NCI-H2171 (cell line): Measurements from ENCODE around the gene CD44.

Experiments
- DNase-seq: peaks from one replicate; lab custom pipeline; 2025; lab: John Stamatoyannopoulos, UW

CD44 gene

DNA sequence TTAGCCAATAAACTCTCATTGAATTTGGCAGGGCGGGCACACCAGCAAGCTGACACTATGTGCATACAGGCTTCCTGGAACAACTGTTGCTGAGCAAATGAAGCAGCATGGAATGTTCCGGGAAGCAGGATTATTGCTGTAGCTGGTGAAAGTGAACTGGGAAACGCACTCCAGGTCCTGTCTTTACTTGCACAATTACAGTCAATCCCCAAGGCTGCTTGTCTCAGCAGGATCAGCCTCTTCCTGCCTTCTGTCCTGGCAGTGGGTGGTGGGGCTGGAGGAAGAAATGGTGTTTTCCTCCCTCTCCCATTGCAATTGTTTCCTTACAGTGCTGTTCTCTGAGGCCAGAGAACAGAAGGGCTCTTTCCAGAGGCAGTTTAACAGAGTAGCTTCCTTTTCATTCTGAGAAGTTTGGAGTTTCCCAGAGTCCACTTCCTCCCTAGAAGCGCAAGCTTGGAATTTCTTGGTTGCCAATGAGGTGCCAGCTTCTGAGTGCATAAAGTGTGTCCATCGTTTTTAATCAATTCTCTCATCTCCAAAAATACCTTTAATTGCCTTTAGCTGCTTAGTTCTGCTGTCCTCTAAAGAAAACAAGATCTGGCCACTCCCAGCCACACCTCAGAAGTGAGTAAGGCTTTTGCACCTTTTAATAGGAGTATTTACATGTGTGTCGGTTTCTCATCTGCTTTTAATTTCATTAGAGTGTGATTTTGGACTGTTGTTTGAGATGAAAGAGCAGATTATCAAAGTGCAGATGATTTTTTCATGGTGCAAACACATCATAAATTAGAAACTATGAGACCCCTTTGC lies 19.9 kb downstream of the CD44 start:
- DNase-seq = no peak

DNA sequence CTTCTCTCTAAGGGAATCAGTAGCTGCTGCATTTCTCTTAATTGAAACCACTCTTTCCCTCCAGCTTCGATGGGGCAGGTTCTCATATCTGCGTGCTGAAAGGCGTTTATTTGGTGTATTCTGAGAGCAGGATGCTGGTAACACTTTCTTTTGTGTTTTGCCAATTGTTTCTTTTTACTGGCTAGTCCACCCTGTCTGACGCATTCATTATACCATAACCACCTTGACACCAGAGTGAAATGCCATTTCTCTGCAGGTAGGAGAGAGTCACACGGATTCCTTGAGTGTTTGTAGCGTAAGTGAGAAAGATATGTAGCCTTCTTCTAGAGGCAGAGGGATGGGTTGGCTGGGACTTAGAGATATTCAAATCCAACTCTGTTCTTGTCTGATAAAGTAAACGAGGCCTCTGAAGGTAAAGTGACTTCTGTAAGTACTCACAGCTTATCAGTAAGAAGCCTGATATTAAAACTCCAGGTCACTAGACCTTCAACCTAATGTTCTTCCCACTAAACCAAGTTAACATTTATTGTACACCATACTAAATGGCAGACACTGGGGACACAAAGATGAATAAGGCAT lies 21.4 kb downstream of the CD44 start:
- DNase-seq = no peak

DNA sequence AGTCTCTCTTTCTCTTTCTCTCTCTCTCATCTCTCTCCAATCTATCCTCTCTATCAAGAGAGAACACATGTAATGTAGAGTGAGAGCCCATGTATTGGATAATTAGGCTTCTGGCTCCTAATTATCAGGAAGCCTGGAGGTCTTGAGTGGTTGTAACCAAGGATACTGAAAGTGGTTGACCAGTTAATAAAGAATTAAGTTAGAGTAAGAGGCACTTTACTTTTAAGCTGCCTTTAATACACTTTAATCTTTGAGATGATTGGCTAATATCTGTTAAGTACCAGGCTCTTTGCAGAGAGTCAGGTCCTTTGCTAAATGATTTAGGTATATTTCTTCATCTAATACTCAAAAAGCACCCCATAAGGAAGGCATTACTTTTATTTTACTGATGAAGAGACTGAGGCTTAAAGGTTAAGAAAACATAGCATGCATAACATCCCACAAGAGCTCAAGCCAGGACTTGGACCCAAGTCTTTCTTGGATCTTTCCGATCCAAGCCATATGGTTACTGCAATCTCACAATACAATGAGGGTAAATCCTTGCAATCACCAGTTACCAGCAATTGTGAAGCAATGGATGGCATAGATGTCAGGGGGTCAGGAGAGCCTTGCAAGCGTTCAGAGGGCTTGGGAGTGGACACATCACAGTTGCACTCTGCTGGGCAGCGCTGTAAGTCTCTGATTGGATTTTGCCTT lies 22.1 kb downstream of the CD44 start:
- DNase-seq = no peak

DNA sequence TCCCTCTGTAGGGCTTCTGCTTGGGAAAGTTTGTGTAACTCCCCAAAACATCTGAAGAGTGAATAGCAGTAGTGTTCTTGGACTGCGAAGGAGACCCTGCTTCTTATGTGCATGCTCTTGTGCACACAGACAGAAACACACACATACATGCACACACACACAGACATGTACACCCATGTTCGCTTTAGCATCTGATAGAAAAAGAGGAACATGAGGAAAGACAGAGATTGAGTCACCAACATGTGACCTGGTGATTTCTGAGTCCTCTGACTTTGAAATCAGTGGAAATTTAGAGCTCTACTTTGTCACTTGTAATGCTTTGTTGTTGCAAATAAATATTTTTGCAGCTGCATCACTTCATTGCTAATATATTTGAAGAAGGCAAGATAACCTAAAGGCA lies 23.8 kb downstream of the CD44 start:
- DNase-seq = no peak

DNA sequence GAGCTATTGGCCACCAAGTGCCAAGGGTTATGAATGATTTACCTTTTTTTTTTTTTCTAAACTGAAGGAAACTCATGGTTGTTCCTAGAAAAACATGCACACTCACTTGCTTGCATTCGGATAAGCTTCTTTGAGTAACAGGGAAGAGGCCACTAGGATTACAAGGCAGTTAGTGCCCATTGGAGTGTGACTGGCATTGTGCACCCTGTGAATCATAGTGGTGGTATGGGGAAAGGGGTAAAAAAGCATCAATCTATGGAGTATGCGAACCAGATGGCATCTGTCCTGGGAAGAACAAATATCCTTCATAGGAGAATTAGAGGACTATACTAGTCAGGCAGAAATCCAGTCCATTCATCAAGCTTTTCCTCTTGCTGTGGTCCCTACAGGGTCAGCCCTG lies 24.2 kb downstream of the CD44 start:
- DNase-seq = no peak

DNA sequence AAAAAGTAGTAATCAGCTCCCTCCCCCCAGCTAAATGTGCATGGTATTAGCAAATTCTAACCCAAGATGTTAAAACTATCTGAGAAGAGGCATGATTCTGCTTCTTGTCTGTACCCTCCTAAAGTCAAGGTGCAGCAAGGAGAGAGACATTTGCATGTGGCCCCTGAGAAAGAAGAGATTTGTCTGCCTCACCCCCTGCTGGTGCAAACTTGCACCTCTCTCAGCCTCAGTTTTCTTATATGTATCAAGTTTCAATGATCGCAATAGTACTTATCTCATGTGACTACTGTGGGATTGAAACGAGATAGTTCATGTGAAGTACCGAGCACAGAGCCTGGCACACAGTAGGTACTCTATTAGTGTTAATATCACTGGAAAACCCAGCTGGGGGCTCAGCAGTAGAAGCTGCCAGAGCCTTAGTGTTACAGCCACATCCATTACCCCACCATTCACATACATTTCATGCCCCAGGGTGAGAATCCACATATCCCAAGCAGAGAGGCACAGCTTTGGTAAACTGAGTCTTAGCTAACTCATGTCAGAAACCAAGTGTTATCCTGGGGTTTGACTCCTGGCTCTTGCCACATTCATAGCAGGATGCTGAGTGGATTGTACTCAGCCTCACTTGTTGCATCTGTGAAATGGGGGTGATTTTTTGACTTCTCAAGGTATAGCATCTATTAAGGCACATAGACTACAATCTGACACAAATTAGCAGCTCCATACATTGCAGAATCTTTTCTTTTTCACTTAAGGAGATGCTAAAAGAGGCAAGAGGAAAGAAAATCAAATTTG lies 24.9 kb downstream of the CD44 start:
- DNase-seq = no peak

DNA sequence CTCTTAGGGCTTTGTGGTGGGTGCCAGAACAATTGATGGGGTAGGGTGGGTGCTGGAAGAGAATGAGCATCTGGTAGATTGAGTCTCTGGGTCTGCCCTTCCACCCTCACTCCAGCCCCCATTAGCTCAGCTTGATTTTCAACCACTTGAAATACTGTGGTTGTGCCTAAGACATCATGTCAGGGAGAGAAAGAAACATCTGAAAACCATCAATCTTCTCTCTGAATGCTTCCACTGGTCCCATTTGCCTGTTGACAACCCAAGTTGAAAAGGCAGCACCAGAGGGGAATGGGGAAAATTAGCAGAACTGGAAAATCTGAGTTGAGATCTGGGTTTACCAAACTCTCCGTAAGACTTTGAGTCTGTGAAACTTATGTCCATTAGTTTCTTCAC lies 26.1 kb downstream of the CD44 start:
- DNase-seq = no peak

DNA sequence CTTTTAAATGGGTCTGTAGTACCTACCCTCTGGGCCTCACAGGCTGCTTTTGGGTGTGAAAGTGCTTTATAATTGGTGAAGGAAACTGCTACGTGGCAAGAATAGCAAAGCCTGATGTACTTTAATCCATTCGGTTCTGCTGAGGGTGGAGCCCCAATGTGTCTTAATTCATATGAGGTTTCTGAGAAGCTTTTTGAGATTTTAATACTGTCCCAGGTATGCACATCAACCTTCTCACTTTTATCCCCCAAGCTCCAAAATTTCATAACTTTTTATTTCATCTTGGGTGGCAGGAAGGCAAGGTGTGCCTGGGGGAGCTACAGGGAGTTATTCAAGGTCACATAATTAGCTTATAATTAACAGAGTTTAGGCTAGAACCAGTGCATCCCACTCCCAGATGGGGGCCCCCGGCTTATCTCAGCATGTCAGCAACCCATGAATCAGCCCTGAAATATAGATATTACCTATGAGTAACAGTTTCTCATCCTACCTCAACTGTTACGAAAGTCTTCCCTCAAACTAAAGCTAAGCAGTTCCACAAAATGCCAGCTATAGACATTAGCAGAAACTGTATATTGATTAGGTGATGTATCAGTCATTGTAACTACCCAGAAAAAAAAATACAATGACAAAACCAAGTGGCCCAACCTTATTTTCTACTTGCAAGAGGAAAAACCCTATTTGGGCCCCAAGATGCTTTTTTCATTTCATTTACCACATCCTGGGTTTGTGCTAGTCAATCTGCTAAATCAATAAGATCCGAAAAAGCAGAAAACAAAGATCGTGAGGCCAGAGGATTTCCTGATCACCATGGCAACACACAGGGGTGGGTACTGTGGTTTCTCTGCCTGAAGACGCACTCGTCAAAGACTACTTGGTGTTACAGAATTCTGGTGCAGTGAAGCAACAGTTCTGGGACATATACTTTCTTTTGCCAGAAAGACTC lies 26.7 kb downstream of the CD44 start:
- DNase-seq = no peak

DNA sequence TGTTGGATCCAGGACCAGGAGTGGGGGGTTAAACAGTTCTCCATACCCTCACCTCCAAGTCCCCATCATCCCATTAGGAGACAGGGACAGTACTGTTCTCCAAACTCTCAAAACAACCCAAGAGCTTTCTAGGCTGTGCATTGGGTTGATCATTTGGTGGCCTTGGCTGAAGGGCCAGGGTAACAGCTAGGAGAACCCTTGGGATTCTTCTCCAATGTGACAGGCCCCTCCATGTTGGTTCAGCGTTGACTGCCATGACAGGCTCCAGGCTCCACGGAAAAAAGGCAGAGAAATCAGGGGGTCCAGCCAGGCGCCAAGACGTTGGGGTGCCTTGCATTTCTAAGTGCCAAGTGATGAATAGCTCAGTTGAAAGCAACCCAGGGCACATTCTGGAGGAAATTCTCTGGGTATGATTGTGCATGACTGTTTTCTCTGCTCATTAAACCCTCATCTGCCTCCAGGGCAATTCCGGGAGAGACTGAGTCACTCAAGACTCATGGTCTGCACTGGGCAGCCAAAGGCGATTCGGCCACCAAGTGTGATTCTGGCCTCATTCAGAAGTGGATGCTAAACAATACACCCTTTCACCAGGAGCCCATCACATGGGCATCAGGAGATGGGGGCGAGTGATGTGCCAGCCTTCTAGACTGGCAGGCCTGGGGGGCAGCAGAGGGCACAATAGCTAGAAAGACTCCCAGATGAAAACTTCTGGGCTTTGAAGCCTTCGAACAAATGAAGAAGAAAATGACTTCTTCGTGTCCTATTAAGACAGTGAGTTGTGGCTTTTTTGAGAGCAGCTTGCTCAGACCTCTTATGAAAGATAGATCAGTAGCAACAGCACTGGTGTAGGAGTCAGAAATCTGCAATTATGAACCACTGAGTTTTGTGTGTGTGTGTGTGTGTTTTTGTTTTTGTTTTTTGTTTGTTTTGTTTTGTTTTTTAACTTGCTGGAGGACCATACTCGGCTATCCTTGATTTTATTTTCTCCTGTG lies 27.7 kb downstream of the CD44 start:
- DNase-seq = no peak

DNA sequence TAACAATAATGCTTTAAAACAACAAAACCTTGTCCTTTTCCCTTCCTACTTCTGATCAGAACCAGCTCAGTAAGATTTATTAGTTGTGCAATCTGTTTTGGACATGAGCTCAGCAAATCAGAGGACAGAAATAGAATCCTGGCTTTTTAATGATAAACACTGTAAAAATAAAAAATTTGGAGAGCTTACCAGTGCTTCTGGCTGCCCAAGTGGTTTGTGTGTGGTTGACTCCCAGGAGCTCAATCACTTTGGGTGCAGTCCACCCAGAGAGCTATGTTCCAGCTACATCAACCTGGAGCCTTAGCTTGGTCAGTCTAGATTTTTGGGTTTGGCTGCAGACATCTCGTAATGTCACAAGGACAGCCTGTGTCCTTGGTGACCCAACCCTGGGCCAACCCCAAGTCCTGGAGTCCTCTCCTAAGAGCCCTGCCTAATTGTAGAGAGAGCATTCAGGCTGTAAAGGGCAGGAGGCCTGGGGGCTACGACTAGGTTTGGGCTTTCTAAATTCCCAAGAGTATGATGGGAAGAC lies 28.5 kb downstream of the CD44 start:
- no peak for DNase-seq

DNA sequence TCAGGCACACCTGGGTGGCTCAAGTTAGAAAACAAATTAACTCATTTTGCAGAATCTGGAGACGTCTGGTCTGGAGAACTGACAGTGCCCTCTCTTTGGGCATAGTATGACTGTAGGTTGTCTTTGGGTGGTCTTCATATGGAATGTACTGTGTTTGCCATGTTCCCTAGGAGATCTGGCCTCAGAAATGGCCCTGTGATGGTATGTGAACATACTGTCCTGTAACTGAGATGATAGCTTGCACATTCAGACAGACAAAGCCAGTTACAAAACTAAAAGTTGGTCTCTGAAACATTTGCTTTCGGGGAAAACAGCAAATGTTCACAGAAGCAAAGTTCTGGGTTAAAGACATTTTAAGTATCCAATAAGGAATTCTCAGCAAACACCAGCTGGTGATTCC lies 29.7 kb downstream of the CD44 start:
- no peak for DNase-seq

DNA sequence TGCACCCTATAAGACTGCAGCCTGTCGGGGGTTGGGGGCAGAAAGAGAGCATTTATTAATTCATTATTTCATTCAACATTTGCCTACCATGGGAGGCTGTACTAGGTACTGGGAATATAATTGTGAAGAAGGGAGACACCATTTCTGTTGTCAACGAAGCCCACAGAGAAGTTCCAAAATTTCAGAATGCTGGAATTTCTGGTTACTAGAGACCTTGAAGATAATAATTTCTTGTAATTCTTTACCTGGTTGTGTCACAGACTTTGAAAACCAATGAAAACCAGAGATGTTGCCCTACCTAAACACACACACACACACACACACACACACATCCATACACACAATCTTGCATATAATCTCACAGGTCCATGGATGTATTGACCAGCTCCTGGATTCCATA lies 30.1 kb downstream of the CD44 start:
- no peak for DNase-seq

DNA sequence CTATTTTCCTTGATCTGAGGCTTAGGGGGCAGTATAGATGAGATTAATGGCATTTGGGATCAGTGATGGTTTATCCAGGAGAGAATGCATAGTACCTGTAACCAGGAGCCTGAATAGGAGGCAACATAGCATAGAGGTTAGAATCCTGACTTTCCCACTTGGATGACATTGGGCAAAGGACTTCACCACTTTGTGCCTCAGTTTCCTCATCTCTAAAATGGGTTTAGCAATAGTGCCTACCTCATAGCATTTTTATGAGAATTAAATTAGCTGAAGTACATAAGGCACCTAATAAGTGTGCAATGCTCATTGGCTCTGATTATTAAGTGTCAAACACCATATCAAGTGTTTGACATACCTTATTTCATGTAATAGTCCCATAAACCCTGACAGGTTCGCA lies 30.8 kb downstream of the CD44 start:
- DNase-seq = no peak

DNA sequence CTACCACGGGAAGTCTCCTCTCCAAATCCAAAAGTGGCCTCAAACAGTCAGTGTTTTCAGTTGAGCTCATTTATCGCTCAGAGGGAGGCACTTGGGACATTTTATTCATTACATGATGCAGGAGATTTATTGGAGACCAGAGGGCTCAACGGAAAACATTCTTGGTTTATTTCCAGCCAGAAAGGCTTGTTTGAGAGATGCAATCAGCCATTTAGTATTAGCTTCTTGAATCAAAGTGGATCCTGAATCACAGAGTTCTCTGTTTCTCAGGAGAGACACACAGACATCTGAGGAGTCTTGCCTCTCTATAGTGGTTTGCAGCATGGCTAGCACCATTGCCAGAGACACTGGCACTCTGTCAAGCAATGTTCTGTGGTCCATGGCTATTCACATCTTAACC lies 31.5 kb downstream of the CD44 start:
- DNase-seq = no peak

DNA sequence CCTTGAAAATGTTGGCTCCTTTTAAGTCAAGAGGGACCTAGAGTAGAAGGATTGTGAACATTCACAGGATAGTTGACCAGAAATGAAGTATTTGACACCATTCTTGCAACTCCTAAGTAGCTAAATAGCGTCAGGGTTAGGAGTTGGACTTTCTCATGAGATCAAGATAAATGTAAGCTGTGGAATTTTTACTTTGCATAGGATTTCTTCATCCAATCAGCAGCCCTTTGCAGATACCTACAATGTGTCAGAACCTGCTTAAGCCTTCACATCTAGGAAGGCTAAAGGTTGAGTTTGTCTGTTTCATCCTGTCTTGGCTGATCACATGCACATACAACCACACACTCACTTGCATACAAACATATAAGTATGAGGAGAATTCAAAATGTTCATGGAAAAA lies 32.3 kb downstream of the CD44 start:
- no peak for DNase-seq

DNA sequence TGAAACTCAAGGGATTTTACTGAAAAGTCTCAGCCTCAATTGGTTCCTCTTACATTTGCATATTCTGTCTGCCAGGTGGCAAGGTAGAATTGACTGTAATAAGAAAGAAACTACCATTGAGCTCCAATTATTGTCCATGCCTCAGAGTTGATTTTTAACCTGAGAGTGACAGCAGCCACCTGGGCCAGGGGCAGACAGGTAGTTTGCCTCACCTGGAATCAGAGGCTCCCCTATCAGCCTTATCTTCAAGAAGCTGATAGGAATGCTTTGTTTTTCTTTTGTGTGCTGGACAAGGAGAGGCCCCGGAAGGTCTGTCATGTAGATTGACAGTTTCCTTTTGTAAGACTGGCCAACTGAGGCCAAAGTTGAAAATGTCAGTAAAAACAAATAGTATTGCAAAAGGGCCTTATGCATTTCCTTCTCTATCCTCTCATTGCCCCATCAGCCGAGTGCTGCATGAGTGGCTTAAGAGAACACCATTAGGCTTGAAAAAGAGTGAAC lies 34.1 kb downstream of the CD44 start:
- no peak for DNase-seq

DNA sequence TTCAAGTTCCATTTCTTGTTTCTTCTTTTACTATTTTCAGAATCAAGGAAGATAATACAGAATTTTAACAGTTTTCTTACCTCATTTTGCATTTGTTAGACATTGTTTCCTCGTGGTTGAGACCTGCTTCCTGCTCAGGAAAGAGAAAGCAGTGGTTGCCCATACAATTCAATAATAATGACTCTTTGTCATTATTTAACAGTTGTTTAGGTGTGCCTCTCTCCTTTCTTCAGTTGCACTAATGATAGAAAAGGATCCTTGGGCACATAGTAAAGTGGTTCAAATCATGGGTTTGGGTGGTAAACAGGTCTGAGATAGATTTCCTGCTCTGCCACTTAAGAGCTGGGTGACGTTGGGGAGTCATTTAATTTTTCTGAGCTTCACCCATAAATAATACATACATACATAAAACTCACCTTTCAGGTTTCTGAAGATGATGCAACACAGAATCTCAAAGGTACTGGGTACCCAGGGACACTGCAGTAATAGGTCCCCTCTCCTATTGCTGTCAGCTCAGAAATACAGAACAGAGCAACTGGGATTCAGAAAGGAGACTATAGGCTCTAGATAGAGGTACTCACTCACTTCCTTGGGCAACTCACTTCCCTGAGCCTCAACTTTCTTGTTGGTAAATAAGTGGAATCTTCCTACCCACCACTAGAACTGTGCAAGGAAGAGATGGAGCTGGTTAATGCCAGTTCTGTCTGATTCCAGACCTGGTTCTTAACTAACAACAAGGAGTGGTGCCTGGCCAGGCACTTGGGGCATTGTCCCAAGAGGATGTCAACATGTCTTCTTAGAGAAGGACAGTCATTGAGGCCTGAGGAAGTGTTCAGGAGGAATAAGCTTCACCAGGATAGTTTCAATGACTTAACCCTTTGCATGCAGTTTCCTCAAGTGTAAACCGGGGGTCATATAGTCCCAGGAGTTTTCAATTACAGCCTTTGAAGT lies 34.9 kb downstream of the CD44 start:
- DNase-seq = no peak

DNA sequence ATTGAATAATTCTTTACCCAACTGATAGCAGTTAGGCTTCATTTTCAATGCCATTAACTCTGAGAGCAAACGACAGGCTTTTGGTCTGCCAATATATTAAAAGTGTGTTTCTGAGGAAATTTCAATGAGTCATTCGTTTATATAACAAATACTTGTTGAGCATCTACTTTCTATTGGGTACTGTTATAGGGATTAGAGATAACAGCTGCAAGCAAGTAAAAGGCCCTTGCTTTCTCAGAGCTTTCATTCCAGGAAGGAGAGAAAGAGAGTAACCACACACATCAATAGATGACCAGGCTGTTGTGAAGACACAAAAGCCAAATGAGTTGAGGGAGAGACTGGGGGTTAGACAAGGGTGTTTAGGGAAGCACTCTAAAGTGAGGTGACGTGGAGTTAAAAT lies 35.7 kb downstream of the CD44 start:
- DNase-seq = no peak

DNA sequence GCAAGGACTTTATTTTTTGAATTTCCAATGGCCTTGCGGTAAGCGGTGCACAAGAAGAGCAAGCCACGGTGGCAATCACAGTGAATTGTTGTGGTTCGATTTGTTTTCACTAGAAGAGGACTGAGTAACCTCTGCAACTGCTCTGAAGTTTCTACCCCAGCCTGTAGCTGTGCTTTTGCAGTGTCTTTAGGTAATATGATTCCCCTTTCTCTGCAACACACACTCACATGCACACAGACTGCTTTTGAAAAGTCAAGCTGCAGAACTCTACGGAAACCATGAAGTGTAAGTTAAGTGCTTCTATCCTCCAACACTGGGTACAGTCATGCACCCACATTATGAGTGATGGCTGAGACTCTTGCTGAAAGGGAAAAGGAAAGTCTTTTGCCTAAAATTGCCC lies 38.4 kb downstream of the CD44 start:
- no peak for DNase-seq
